ENCODE measurements around the gene SPTLC1.
"Not testable (repeated sequence)": the region's sequence is repeated elsewhere in the genome, so short reads cannot be mapped to it uniquely, and the experiment has no call there.

The SPTLC1 gene

GRCh38 chr9:92140074-92140753 lies 25.0 kb upstream of the SPTLC1 start:
- peak; percentile 59 for DNase-seq

- DNase-seq: not testable (repeated sequence)
Observed at GRCh38 chr9:92138960-92139540, 23.8 kb upstream of the SPTLC1 start.

- peak; percentile 64 for DNase-seq
Observed at GRCh38 chr9:92138157-92138959, 23.1 kb upstream of the SPTLC1 start.

- no peak for DNase-seq
Observed at GRCh38 chr9:92136184-92136858, 21.1 kb upstream of the SPTLC1 start.

- DNase-seq: no peak
Observed at GRCh38 chr9:92135576-92135975, 20.4 kb upstream of the SPTLC1 start.

GRCh38 chr9:92133949-92134604 lies 18.9 kb upstream of the SPTLC1 start:
- peak; percentile 84 for DNase-seq

GRCh38 chr9:92132913-92133312 lies 17.7 kb upstream of the SPTLC1 start:
- DNase-seq: not testable (repeated sequence)

GRCh38 chr9:92132501-92132900 lies 17.3 kb upstream of the SPTLC1 start:
- no peak for DNase-seq

- DNase-seq: no peak
Observed at GRCh38 chr9:92122800-92123199, 7.6 kb upstream of the SPTLC1 start.

GRCh38 chr9:92122061-92122460 lies 6.8 kb upstream of the SPTLC1 start:
- DNase-seq: no peak

GRCh38 chr9:92121265-92121664 lies 6.1 kb upstream of the SPTLC1 start:
- DNase-seq: no peak

- DNase-seq: no peak
Observed at GRCh38 chr9:92120138-92120537, 4.9 kb upstream of the SPTLC1 start.

GRCh38 chr9:92119586-92119985 lies 4.4 kb upstream of the SPTLC1 start:
- DNase-seq: no peak

- DNase-seq: no peak
Observed at GRCh38 chr9:92108122-92108521, 7.1 kb downstream of the SPTLC1 start.

- DNase-seq: not testable (repeated sequence)
Observed at GRCh38 chr9:92105446-92106225, 9.6 kb downstream of the SPTLC1 start.

- DNase-seq: not testable (repeated sequence)
Observed at GRCh38 chr9:92103601-92104000, 11.6 kb downstream of the SPTLC1 start.

- no peak for DNase-seq
Observed at GRCh38 chr9:92100237-92100911, 14.8 kb downstream of the SPTLC1 start.

GRCh38 chr9:92098638-92099037 lies 16.6 kb downstream of the SPTLC1 start:
- DNase-seq: no peak

GRCh38 chr9:92097997-92098482 lies 17.2 kb downstream of the SPTLC1 start:
- DNase-seq: no peak

GRCh38 chr9:92095236-92095635 lies 20.0 kb downstream of the SPTLC1 start:
- DNase-seq: no peak

- no peak for DNase-seq
Observed at GRCh38 chr9:92094655-92095054, 20.6 kb downstream of the SPTLC1 start.
